Sigmoid colon (tissue), 4 donors: ENCODE data around the gene SPEN.

Experiments
- CTCF ChIP-seq, 4 experiments: fragments of 450-650 bp in 3 of 4; fragments of 200-600 bp in 1 of 4; IDR thresholded peaks; one replicate each; pipeline ENCODE4 v1.5.1; 2016 to 2019; ENCODE audit warnings: antibody characterized with exemption in 4 of 4, mild to moderate bottlenecking in 3 of 4, moderate library complexity in 2 of 4
- POLR2A ChIP-seq, 2 donors: fragments of 450-650 bp; IDR thresholded peaks; one replicate each; pipeline ENCODE4 v1.6.1; 2016; ENCODE audit warnings: antibody characterized with exemption in 2 of 2, mild to moderate bottlenecking in 2 of 2, moderate library complexity in 2 of 2
- POLR2AphosphoS5 ChIP-seq, 4 donors: sonication (generic); formaldehyde crosslinking; IDR thresholded peaks; one replicate each; pipeline ENCODE4 v1.6.1; 2017; ENCODE audit warnings: antibody characterized with exemption in 4 of 4

GRCh38 chr1:15983275-15983674 is 135.8 kb downstream of the SPEN start:
- no peak for TF ChIP-seq CTCF (IDR thresholded peaks at IDR 0.05)
- no peak for TF ChIP-seq POLR2AphosphoS5 (IDR thresholded peaks at IDR 0.05)
- TF ChIP-seq POLR2A (IDR thresholded peaks at IDR 0.05) = no peak
